GM12878 (cell line): ENCODE data around the gene CENPQ.

Experiments
- EZH2 ChIP-seq: IDR thresholded peaks from 2 replicates; pipeline ENCODE4 v1.6.1; 2012; ENCODE audit warnings: low read depth, mild to moderate bottlenecking, control low read depth, inconsistent platforms, low read length, borderline replicate concordance; ENCODE audit not compliant: control insufficient read depth
- TAF1 ChIP-seq: IDR thresholded peaks from 2 replicates; pipeline ENCODE4 v1.6.1; 2011; ENCODE audit warnings: mild to moderate bottlenecking, low read depth, low read length, borderline replicate concordance
- WRNIP1 ChIP-seq: IDR thresholded peaks from 2 replicates; pipeline ENCODE4 v1.6.1; 2011; ENCODE audit warnings: low read depth, low read length, improper control_type of control experiment, borderline replicate concordance
- ZBED1 ChIP-seq: IDR thresholded peaks from 2 replicates; pipeline ENCODE4 v1.6.1; 2016; ENCODE audit warnings: borderline replicate concordance

DNA sequence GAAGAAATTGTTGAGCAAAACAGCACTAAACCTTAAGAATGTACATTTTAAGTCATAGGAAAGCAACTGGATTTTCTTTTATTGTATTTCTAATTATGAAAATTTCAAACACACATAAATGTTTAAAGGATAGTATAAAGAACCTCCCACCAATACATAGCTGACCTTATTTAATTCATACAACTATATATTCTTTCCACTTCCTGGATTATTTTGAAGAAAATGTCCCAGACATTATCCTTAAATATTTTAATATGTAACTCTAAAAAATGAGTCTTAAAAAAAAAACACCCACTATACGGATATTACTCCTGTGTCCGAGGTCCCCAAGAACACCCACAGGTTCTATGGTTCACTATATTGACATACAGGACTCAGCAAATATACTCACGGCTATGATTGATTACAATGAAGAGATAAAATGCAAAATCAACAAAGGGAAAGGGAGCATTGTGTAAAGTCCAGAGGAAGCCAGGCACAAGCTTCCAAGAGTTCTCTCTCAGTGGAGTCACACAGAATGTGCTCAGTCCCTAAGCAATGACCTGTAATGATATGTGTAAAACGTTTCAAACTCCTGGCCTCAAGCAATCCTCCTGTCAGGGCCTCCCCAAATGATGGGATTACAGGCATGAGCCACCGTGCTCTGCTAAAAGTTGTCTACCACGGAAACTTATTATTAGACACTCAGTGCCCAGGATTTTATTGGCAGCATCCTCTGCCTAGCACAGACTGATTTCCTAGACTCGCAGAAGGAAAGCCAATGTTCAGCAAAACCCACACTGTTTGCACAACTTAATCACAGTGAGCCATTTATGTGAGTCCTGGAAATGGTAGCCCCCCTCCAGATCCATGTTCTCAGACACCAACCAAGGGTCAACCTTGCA, 59.8 kb downstream of the CENPQ start:
- TF ChIP-seq TAF1 (no peak), EZH2 (no peak), ZBED1 (no peak), WRNIP1 (no peak)
